Measurements from ENCODE around the gene ALKBH4.

DNA sequence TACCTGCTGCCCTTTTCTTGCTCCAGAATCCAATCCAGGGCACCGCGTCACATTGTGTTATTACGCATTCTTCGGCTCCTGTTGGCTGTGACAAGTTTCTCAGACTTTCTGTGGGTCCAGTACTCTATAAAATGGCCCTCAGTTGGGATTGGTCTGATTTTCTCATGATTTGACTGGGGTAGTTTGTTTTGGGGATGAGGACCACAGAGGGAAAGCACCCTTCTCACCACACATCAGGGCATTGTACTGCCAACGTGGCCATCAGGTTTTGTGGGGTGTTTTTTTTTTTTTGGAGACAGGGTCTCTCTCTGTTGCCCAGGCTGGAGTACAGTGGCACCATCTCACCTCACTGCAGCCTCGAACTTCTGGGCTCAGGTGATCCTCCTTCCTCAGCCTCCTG is 48.3 kb downstream of the ALKBH4 start:
- TF ChIP-seq POLR2A (IDR thresholded peaks at IDR 0.05): no peak
- no peak for TF ChIP-seq CTCF (IDR thresholded peaks at IDR 0.05)

Measured in heart left ventricle (tissue), 13 donors.